ENCODE measurements around the gene SREBF1.

Gene SREBF1

DNA sequence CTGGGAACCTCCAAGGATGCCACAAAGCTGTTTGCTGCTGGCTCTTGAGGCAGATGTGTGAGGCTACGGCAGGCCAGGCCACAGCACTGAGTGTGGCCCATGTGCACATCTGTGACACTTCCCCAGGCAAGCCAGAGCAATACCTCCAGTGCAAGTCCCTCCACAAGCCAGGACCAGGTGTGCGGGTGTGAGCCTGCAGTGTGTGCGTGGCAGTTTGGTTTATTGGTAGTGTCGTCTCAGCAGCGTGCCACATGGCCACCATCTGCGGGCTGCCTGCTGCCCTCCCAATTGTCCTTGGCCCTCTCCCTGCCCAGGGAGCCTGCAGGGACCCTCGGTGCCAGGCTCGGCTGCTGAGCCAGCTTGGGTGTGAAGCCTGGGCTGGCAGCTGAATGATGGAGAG, 9.9 kb upstream of the SREBF1 start:
- DNase-seq (ENCODE audit: extremely low read depth, low read depth), result no peak
- H3K4me3 ChIP-seq (replicated peaks; ENCODE audit: low read depth, low read length), result no peak overlapping the region
- TF ChIP-seq, protein P1, sequence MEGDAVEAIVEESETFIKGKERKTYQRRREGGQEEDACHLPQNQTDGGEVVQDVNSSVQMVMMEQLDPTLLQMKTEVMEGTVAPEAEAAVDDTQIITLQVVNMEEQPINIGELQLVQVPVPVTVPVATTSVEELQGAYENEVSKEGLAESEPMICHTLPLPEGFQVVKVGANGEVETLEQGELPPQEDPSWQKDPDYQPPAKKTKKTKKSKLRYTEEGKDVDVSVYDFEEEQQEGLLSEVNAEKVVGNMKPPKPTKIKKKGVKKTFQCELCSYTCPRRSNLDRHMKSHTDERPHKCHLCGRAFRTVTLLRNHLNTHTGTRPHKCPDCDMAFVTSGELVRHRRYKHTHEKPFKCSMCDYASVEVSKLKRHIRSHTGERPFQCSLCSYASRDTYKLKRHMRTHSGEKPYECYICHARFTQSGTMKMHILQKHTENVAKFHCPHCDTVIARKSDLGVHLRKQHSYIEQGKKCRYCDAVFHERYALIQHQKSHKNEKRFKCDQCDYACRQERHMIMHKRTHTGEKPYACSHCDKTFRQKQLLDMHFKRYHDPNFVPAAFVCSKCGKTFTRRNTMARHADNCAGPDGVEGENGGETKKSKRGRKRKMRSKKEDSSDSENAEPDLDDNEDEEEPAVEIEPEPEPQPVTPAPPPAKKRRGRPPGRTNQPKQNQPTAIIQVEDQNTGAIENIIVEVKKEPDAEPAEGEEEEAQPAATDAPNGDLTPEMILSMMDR (IDR thresholded peaks at IDR 0.05; ENCODE audit: low read depth, low read length, missing control alignments), result no peak

DNA sequence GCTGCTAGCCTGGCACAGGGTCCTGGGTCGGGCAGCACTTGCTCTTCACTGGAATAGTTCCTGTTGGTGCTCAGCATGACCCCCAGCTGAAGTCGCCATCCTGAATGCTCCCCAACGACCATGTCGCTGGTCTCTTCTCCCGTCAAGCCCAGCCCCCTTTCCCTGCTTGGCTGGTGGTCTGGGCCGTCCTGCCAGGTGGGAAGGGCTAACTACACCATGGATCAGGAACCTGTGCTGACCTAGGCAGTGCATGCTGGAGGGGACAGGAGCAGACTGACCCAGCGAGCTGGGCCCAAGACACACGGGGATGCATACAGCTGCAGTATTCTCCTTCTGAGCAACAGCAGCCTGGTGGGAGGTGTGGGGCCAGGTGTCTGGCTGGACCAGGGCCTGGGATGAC, 9.2 kb upstream of the SREBF1 start:
- TF ChIP-seq, protein P1 (IDR thresholded peaks at IDR 0.05; ENCODE audit: low read depth, low read length, missing control alignments), result no peak
- H3K4me3 ChIP-seq (replicated peaks; ENCODE audit: low read depth, low read length), result no peak overlapping the region
- DNase-seq (ENCODE audit: extremely low read depth, low read depth), result no peak

DNA sequence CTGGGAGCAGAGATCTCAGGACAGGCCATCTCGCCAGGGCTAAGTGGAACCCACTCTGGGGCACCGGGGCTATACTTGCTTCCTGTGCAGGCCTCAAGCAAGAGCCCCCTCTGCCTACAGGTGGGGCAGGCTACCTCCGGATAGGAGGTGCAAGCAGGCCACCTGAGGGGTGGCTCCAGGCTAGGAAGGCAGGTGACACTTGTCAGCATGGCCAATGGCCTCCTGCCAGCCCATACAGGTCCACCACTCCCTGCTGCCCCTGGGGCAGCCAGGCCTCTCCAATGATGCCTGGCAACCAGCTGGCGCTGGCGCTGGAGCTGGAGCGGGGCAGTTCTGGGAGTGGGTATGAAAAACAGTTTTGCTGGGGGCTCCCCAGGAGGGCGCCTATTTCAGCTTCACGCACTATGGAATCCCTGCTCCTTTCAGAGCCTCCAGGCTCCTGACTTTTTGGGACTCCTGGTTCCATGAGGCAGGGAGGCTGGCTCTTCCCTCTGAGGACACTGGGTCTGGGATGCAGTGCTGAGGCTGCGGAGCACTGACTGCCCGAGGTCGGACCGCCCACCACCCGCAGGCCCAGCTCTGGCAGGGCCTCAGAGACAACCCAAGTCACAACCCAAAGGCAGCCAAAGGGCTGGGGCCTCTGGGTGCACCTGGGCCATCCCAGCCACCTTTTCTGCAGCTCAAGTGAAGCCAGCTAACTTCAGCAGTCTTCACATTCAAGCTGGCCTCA, 8.4 kb upstream of the SREBF1 start:
- no peak for DNase-seq (ENCODE audit: extremely low read depth, low read depth)
- TF ChIP-seq, protein P1 (IDR thresholded peaks at IDR 0.05; ENCODE audit: low read depth, low read length, missing control alignments), result no peak
- H3K4me3 ChIP-seq (replicated peaks; ENCODE audit: low read depth, low read length), result no peak overlapping the region

DNA sequence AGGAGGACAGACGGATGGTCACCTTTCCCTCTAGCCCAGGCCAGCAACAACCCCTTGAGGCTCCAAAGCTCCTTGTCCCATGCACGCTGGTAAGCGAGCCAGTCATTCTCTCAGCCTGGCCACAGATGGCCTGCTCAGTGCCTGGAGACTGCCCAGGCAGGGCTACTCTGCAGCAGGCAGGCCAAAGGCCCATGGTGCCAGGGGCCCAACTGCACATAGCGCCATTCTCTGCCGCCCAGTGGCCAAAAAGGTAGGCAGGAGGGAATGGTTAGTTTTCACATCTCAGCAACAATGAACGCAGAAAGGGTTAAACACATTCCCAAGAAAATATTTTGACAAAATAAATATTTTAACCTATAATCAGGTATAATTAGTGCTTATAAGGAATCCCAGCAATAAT, 7.7 kb upstream of the SREBF1 start:
- TF ChIP-seq, protein P1 (IDR thresholded peaks at IDR 0.05; ENCODE audit: low read depth, low read length, missing control alignments), result no peak
- no peak for DNase-seq (ENCODE audit: extremely low read depth, low read depth)
- H3K4me3 ChIP-seq (replicated peaks; ENCODE audit: low read depth, low read length), result no peak overlapping the region

DNA sequence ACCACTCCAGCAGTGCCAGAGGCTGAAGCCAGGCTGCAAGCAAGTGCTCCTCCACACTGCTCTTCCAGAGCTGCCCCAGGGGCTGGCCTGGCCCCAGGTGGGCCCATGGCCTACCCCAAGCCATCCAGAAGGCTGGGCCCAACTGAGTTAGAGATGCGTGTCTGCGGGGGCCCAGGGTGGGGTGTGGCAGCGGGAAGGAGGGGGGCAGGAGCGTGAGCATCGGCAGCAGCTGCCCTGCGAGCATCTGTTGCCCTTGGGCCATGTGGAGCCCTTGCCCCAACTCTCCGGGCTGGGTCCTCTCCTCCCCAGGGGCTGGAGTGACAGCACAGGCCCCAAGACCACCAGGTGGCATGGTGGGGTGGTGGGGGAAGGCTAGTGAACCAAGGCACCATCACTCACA, 7.3 kb upstream of the SREBF1 start:
- TF ChIP-seq, protein P1 (IDR thresholded peaks at IDR 0.05; ENCODE audit: low read depth, low read length, missing control alignments), result no peak
- DNase-seq (ENCODE audit: extremely low read depth, low read depth), result no peak
- H3K4me3 ChIP-seq (replicated peaks; ENCODE audit: low read depth, low read length), result no peak overlapping the region

DNA sequence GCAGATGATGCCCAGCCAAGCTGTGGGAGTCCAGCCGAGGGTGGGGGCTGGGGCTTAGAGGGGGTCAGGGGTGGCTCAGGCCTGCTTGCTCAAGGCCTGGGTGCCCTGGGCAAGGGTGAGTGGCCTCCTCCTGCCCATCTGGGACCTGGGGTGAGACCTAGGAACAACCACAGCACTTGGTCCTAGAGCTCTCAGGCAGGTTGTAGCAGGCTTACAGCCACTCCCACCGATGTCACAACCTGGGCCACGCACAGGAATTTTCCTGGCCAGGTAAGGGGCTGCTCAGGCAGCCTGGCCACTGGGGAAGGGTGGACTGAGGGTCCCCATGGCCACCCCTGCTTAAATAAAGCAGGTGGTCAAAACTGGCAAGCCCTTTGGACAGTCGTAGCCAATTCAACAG, 6.3 kb upstream of the SREBF1 start:
- H3K4me3 ChIP-seq (replicated peaks; ENCODE audit: low read depth, low read length), result no peak overlapping the region
- no peak for DNase-seq (ENCODE audit: extremely low read depth, low read depth)
- TF ChIP-seq, protein P1 (IDR thresholded peaks at IDR 0.05; ENCODE audit: low read depth, low read length, missing control alignments), result no peak

All from HFF-Myc (cell line).